ENCODE results near the gene ZNF660.
"Not testable (repeated sequence)": the region's sequence is repeated elsewhere in the genome, so short reads cannot be mapped to it uniquely, and the experiment has no call there.

Gene ZNF660

DNA sequence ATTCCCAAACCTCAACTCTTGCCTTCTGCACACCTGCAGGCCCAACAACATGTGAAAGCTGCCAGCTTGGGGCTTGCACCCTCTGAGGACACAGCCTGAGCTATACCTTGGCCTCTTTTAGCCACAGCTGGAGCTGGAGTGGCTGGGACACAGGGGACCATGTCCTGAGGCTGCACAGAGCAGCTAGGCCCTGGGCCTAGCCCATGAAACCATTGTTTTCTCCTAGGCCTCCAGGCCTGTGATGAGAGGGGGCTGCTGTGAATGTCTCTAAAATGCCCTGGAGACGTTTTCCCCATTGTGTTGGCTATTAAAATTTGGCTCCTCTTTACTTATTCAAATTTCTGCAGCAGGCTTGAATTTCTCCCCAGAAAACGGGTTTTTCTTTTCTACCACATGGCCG is 22.6 kb upstream of the ZNF660 start:
- no peak for DNase-seq (ENCODE audit: low read depth)
- no peak overlapping the region for H3K4me3 ChIP-seq (ENCODE audit: low read depth, low read length)
- no peak for TF ChIP-seq CTCF (IDR thresholded peaks at IDR 0.05; ENCODE audit: low read depth, low read length, missing control alignments)

GRCh38 chr3:44568561-44568960 is 16.2 kb upstream of the ZNF660 start:
- no peak for DNase-seq (ENCODE audit: low read depth)
- no peak overlapping the region for H3K4me3 ChIP-seq (ENCODE audit: low read depth, low read length)
- no peak for TF ChIP-seq CTCF (IDR thresholded peaks at IDR 0.05; ENCODE audit: low read depth, low read length, missing control alignments)

- DNase-seq (ENCODE audit: low read depth), result no peak
- no peak for TF ChIP-seq CTCF (IDR thresholded peaks at IDR 0.05; ENCODE audit: low read depth, low read length, missing control alignments)
- H3K4me3 ChIP-seq (ENCODE audit: low read depth, low read length), result no peak overlapping the region
These were observed 13.7 kb upstream of the ZNF660 start for GRCh38 chr3:44571024-44571423.

DNA sequence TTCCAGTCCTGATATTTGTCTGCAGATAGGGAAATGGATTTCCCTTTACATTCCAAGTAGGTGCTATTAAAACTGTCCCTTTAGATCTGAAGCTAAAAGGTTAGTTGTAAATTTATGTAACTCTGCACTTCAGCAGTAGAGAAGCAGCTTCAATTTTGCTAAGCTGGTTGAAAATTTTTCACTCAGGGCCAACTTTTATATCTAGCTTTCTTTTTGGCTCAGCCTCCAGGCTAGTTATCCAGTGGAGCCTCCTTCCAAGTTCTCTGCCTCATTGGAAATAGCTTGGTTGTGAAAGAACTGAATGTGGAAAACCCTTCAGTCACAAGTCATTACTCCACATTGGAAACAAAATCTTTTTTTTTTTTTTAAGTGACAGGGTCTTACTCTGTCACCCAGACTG is 8.2 kb upstream of the ZNF660 start:
- no peak for DNase-seq (ENCODE audit: low read depth)
- no peak overlapping the region for H3K4me3 ChIP-seq (ENCODE audit: low read depth, low read length)
- TF ChIP-seq CTCF (IDR thresholded peaks at IDR 0.05; ENCODE audit: low read depth, low read length, missing control alignments), result no peak

DNA sequence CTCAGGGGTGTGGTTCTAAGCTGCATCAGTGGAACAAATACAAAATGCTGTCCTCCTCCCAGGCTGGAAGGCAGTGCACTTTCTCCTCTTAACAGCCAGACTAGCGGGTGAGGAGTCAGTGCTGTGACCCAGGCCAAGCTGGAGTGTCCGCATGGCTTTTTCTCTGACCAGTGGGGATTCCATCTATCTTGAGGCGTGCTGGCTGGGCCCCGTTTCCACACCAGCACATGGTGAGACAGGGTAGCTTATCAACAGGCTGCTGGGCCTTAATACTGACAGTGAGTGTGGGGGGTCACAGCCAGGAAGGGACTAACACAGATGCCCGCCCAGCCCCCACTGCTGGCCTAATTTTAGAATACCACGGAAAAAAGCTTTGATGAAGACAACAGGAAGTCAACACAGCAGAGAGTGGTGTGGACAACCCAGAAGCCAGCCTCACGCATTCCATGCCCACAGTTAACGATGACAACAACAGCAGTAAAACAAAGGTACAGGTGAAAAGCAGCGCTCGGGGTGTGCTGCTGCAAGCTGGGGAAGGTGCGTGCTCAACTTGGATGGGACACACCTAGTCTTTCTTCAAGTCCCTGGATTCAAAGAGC is 7.3 kb upstream of the ZNF660 start:
- DNase-seq (ENCODE audit: low read depth); H3K4me3 ChIP-seq (ENCODE audit: low read depth, low read length): not testable (repeated sequence)

GRCh38 chr3:44578316-44578715 is 6.4 kb upstream of the ZNF660 start:
- not testable (repeated sequence) for H3K4me3 ChIP-seq (ENCODE audit: low read depth, low read length); DNase-seq (ENCODE audit: low read depth)

GRCh38 chr3:44578924-44579515 is 5.7 kb upstream of the ZNF660 start:
- not testable (repeated sequence) for H3K4me3 ChIP-seq (ENCODE audit: low read depth, low read length); DNase-seq (ENCODE audit: low read depth)

GRCh38 chr3:44579749-44580148 is 5.0 kb upstream of the ZNF660 start:
- DNase-seq (ENCODE audit: low read depth); H3K4me3 ChIP-seq (ENCODE audit: low read depth, low read length): not testable (repeated sequence)

DNA sequence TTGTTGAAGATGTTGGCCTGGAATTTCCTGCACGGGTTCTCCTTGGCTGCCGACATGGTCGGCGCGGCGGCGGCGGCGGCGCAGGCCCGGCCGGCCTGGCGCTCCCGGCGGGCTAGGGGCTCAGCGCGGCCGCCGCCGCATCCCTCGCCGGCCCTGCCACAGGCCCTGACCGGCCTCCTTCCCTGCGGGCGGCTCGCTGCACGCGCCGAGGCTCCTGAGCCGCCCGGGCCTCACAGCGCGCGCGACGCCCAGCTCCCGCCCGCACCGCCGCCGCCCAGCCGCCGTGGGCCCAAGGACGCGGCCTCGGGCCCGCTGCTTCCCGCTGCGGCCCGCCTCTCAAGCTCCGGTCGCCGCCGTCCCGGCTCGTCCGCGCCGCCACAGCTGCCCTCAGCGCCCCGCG is 3.8 kb upstream of the ZNF660 start:
- DNase-seq (ENCODE audit: low read depth); H3K4me3 ChIP-seq (ENCODE audit: low read depth, low read length): not testable (repeated sequence)

DNA sequence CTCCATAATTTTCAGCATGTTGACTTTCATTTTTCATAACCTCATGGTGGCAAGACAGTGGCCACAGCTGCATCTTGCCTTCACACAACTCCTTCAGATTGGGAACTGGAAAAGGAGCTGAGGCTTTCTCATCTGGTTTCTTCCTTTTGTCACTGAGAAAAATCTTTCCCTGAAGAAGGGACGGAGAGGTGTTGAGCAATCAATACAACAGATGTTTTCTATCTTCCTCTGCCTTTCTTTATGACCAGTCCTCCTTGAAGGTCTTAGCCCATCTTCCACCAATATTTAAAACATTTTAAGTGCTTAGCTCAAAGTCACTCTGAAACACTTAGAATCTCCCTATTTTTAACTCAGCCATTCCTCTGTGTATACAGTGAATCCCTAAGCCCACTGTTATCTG is 11.9 kb downstream of the ZNF660 start:
- no peak overlapping the region for H3K4me3 ChIP-seq (ENCODE audit: low read depth, low read length)
- TF ChIP-seq CTCF (IDR thresholded peaks at IDR 0.05; ENCODE audit: low read depth, low read length, missing control alignments), result no peak
- no peak for DNase-seq (ENCODE audit: low read depth)

Data from GM12864 (cell line).